Heart right ventricle (tissue), 16 donors: ENCODE data around the gene LRIG1. TPM values are rescaled to one million over a fixed set of nuclear protein-coding genes. Genes with fewer than 3 reads are reported as not detected.

ENCODE experiments used
- ATAC-seq, 8 donors: fragments of 200-7000 bp; cut with Tn5 transposase; one replicate each; pipeline ENCODE4 v1.9.1; 2020; ENCODE audit warnings: mild to moderate bottlenecking in 8 of 8, moderate library complexity in 8 of 8, moderate number of reproducible peaks in 1 of 8
- DNase-seq, 2 donors: peaks; one replicate each; pipeline ENCODE4 v3.0.0-alpha.2; 2020
- H3K27ac ChIP-seq, 10 donors: fragments of 200-600 bp; sonication (generic) in 2 of 10; one replicate each; pipeline versions ENCODE4 v1.5.0 to v1.8.0; 2020 to 2022; ENCODE audit warnings: mild to moderate bottlenecking in 3 of 10
- H3K27me3 ChIP-seq, 7 donors: fragments of 200-600 bp; one replicate each; pipeline ENCODE4 v1.8.0; 2021 to 2022; ENCODE audit warnings: mild to moderate bottlenecking in 2 of 7
- H3K36me3 ChIP-seq, 9 donors: fragments of 200-600 bp; sonication (generic) in 1 of 9; one replicate each; pipeline versions ENCODE4 v1.5.0 to v1.8.0; 2020 to 2022; ENCODE audit warnings: mild to moderate bottlenecking in 2 of 9
- H3K4me1 ChIP-seq, 9 donors: fragments of 200-600 bp; sonication (generic) in 1 of 9; one replicate each; pipeline versions ENCODE4 v1.5.0 to v1.8.0; 2020 to 2022; ENCODE audit warnings: mild to moderate bottlenecking in 4 of 9
- H3K4me3 ChIP-seq, 10 donors: fragments of 200-600 bp; sonication (generic) in 2 of 10; one replicate each; pipeline versions ENCODE4 v1.5.0 to v1.8.0; 2020 to 2022; ENCODE audit warnings: mild to moderate bottlenecking in 7 of 10, moderate library complexity in 2 of 10
- H3K9me3 ChIP-seq, 11 donors: fragments of 200-600 bp in 10 of 11; sonication (generic) in 2 of 11; one replicate each; pipeline versions ENCODE4 v1.5.0 to v1.8.0; 2013 to 2022; ENCODE audit warnings: mild to moderate bottlenecking in 2 of 11, control low read depth in 1 of 11, moderate library complexity in 1 of 11
- WGBS, 2 donors: extraction: QIAGEN DNeasy Blood & Tissue Kit; methylation state at CpG; one replicate each; pipeline ENCODE4 v1.1.7; 2013; ENCODE audit warnings: inconsistent platforms in 1 of 2; 5-methylcytosine and 5-hydroxymethylcytosine counted together
- intact Hi-C, 10 donors: fragments of 100-400 bp; cut with DNase I; formaldehyde crosslinking; loops; one replicate each; pipeline versions ENCODE4 v1.11.1 to v1.14.2; 2022
- polyA plus RNA-seq, 2 donors: library from polyadenylated mRNA; stranded (reverse); fragments of 200-250 nt; gene quantifications; one replicate each; pipeline ENCODE4 v1.2.3, GENCODE V29; 2013
- total RNA-seq, 10 donors: library from RNA; stranded (reverse); fragmentation: NEBNext Ultra II Directional in 3 of 10; extraction: Animal tissue kit (Norgen Biotek cat#: 25700) in 3 of 10; gene quantifications; one replicate each; pipeline versions ENCODE4 v1.2.1 to v1.2.4, GENCODE V29; 2021 to 2023
- TF ChIP-seq, protein P1 (sequence below), 9 donors: fragments of 200-600 bp; sonication (generic) in 2 of 9; IDR thresholded peaks; one replicate each; pipeline versions ENCODE4 v1.5.0 to v1.8.0; 2021 to 2022; ENCODE audit warnings: antibody characterized with exemption in 9 of 9, mild to moderate bottlenecking in 5 of 9, moderate library complexity in 1 of 9
- donor health status: Arrhythmogenic right ventricular cardiomyopathy.
- donor health status: ischemic (EF 13 %, LVEDD 7.1; RV severe dilation, severe dysfunction).
- donor health status: healthy with polysubstance abuse.
- donor health status: DM: no; HTN: yes; CAD: no.
- donor health status: DM: no; HTN: no; CAD: no.
- donor health status: ischemic (EF 25% LVEDD 6.9; RV normal size, moderate dysfunction).
- donor health status: ischemic (EF 25% LVEDD 5.7; RV mildly dilated, moderate dysfunction).
- donor health status: healthy.
- donor health status: DM: yes; HTN: yes; CAD: no.
- donor health status: Ischemic cardiomyopathy.
- donor health status: ischemic (EF 35%, LVEDD 5.7; RV mildly dilated, moderate dysfunction).
- donor health status: nonischemic (EF 11% LVEDD 7.7; RV severe dilation, severe dysfunction).
- donor health status: DM: yes; HTN: yes; CAD: no.
- donor health status: PGD.
- donor health status: ischemic (EF 29% LVEDD 5.4; RV normal size, mild dysfunction).
- donor health status: nonischemic (EF 23%, LVEDD 6.1; RV moderate dilation, normal function).

LRIG1 gene
- total and polyA plus RNA-seq, 12 donors, result 23.8 to 109 (median 94.2) TPM

GRCh38 chr3:66433522-66433782 lies 67.4 kb downstream of the LRIG1 start:
- Histone ChIP-seq H3K36me3 (no peaks in the 10 kb centered on the region), H3K27me3 (no peaks in the 10 kb centered on the region), H3K4me1 (peaks cover 18 to 96% (median 70%) of the 10 kb centered on the region in 9 donors), H3K9me3 (no peaks in the 10 kb centered on the region), H3K4me3 (no peak overlapping the region), H3K27ac (peak overlapping the region in 5 of 10 donors; percentile 11 to 50 (median 24))
- 49 to 52% methylated on average over 4 of the region's 4 CpGs for WGBS, 2 donors
- TF ChIP-seq, protein P1, sequence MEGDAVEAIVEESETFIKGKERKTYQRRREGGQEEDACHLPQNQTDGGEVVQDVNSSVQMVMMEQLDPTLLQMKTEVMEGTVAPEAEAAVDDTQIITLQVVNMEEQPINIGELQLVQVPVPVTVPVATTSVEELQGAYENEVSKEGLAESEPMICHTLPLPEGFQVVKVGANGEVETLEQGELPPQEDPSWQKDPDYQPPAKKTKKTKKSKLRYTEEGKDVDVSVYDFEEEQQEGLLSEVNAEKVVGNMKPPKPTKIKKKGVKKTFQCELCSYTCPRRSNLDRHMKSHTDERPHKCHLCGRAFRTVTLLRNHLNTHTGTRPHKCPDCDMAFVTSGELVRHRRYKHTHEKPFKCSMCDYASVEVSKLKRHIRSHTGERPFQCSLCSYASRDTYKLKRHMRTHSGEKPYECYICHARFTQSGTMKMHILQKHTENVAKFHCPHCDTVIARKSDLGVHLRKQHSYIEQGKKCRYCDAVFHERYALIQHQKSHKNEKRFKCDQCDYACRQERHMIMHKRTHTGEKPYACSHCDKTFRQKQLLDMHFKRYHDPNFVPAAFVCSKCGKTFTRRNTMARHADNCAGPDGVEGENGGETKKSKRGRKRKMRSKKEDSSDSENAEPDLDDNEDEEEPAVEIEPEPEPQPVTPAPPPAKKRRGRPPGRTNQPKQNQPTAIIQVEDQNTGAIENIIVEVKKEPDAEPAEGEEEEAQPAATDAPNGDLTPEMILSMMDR (IDR thresholded peaks at IDR 0.05), result no peak
- no peak for ATAC-seq
- intact Hi-C loops, result no loop called here
- no peak for DNase-seq

DNA sequence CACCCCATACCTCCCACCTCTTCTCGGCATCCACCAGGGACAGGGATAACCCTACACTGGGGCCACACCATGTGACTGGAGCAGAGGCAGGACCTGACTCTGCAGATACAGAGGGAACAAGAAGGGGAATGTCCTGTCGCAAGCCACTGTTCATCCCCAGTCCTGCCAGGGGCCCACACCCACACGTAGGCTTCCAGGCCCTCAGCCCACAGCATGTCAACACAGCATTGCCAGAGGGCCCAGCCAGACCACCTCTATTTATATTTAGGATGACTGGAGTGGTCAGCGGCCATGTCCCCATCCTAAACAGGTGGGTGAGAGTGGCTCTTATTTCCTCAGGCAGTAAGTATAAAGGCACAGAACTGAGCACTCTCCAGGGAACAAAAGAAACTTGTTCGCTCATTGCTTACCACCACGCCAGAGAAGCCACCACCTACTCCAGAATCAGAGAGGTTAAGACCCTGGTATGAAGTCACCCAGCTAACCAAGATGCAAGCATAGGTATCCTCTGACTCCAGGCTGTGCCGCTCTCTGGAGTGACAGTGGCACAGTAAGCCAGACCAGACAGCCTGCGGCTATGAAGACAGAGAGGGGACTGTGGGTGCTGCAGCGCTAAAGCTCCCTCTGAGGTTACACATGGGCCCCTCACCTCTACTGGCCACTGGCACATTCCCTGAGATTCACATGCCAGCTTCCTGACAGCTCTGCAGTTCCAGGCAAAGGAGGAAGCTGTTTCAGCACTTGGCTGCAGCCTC lies 67.9 kb downstream of the LRIG1 start:
- no peaks in the 10 kb centered on the region for H3K27me3 ChIP-seq
- ATAC-seq (peak in 3 of 8 donors; percentile 10 to 53 (median 32)), DNase-seq (no peak)
- intact Hi-C loops, result no loop called here
- H3K4me3 ChIP-seq, result no peak overlapping the region
- H3K4me1 ChIP-seq, result peaks cover 23 to 96% (median 75%) of the 10 kb centered on the region in 9 donors
- TF ChIP-seq, protein P1 (IDR thresholded peaks at IDR 0.05), result no peak
- H3K36me3 ChIP-seq, result no peaks in the 10 kb centered on the region
- 68 to 75% methylated on average over 9 of the region's 9 CpGs for WGBS, 2 donors
- no peaks in the 10 kb centered on the region for H3K9me3 ChIP-seq
- peak overlapping the region in 6 of 10 donors; percentile 8 to 50 (median 26) for H3K27ac ChIP-seq

GRCh38 chr3:66432041-66432766 lies 68.6 kb downstream of the LRIG1 start:
- TF ChIP-seq, protein P1 (IDR thresholded peaks at IDR 0.05), result no peak
- peaks cover 24 to 97% (median 76%) of the 10 kb centered on the region in 9 donors for H3K4me1 ChIP-seq
- ATAC-seq, result no peak
- DNase-seq, result no peak
- WGBS, 2 donors, result 94 to 96% methylated on average over 11 of the region's 11 CpGs
- no peaks in the 10 kb centered on the region for H3K36me3 ChIP-seq
- H3K9me3 ChIP-seq, result no peaks in the 10 kb centered on the region
- H3K27me3 ChIP-seq, result no peaks in the 10 kb centered on the region
- intact Hi-C loops, result no loop called here
- H3K4me3 ChIP-seq, result no peak overlapping the region
- H3K27ac ChIP-seq, result peak overlapping the region in 4 of 10 donors; percentile 8 to 50 (median 26)

- no peaks in the 10 kb centered on the region for H3K27me3 ChIP-seq
- ATAC-seq, result no peak
- TF ChIP-seq, protein P1 (IDR thresholded peaks at IDR 0.05), result no peak
- no peak for DNase-seq
- H3K4me3 ChIP-seq, result no peak overlapping the region
- peaks cover 24 to 97% (median 77%) of the 10 kb centered on the region in 9 donors for H3K4me1 ChIP-seq
- H3K27ac ChIP-seq, result peak overlapping the region in 4 of 10 donors; percentile 12 to 47 (median 26)
- H3K36me3 ChIP-seq, result no peaks in the 10 kb centered on the region
- H3K9me3 ChIP-seq, result no peaks in the 10 kb centered on the region
- intact Hi-C loops, result no loop called here
- 85 to 91% methylated on average over 3 of the region's 3 CpGs for WGBS, 2 donors
Observed at GRCh38 chr3:66431494-66431893, 69.3 kb downstream of the LRIG1 start.
